Right atrium auricular region (tissue), 2 donors: ENCODE results near the gene FOXM1. TPM values are rescaled to one million over a fixed set of nuclear protein-coding genes. Genes with fewer than 3 reads are reported as not detected.
A peak's percentile ranks its signal among the peaks of the same experiment; 100 is the strongest.

Experiments used
- DNase-seq: peaks from one replicate; pipeline ENCODE4 v3.0.0-alpha.2; 2019; ENCODE audit warnings: low spot score
- H3K27ac ChIP-seq, 2 donors: fragments of 200-600 bp; sonication (generic); 1 replicate in 1 of 2; 2 replicates in 1 of 2; pipeline ENCODE4 v1.5.1; 2016 to 2019
- H3K27me3 ChIP-seq, 2 donors: fragments of 200-600 bp; sonication (generic); one replicate each; pipeline versions ENCODE4 v1.5.1 to v1.6.0; 2017 to 2019
- H3K36me3 ChIP-seq: fragments of 200-600 bp; sonication (generic); one replicate; pipeline ENCODE4 v1.5.1; 2016
- H3K4me1 ChIP-seq, 2 donors: fragments of 200-600 bp; sonication (generic); one replicate each; pipeline versions ENCODE4 v1.5.1 to v1.6.0; 2017 to 2019
- H3K4me3 ChIP-seq, 2 donors: fragments of 200-600 bp; sonication (generic); 1 replicate in 1 of 2; 2 replicates in 1 of 2; pipeline ENCODE4 v1.5.1; 2017 to 2019; ENCODE audit warnings: mild to moderate bottlenecking in 1 of 2, moderate library complexity in 1 of 2
- H3K9me3 ChIP-seq, 2 donors: fragments of 200-600 bp; sonication (generic); one replicate each; pipeline ENCODE4 v1.5.1; 2019
- total RNA-seq, 2 donors: library from RNA; depleted of rRNA; stranded (reverse); fragments of >200 nt; gene quantifications; one replicate each; pipeline ENCODE4 v1.1.0, GENCODE V29; 2016
- TF ChIP-seq, protein P1 (sequence below), 2 donors: fragments of 200-600 bp; sonication (generic); IDR thresholded peaks; one replicate each; pipeline ENCODE4 v1.5.1; 2019; ENCODE audit warnings: antibody characterized with exemption in 2 of 2

Gene FOXM1
- total RNA-seq, 2 donors from 2014 or later, result 0.16 to 4.1 TPM

GRCh38 chr12:2855546-2855945 lies 21.4 kb downstream of the FOXM1 start:
- Histone ChIP-seq H3K9me3 (no peaks in the 10 kb centered on the region), H3K4me3 (no peak overlapping the region), H3K36me3 (no peaks in the 10 kb centered on the region), H3K27ac (no peak overlapping the region), H3K4me1 (peaks cover 0 to 9% of the 10 kb centered on the region in 2 donors), H3K27me3 (no peaks in the 10 kb centered on the region)
- no peak for DNase-seq
- TF ChIP-seq, protein P1, sequence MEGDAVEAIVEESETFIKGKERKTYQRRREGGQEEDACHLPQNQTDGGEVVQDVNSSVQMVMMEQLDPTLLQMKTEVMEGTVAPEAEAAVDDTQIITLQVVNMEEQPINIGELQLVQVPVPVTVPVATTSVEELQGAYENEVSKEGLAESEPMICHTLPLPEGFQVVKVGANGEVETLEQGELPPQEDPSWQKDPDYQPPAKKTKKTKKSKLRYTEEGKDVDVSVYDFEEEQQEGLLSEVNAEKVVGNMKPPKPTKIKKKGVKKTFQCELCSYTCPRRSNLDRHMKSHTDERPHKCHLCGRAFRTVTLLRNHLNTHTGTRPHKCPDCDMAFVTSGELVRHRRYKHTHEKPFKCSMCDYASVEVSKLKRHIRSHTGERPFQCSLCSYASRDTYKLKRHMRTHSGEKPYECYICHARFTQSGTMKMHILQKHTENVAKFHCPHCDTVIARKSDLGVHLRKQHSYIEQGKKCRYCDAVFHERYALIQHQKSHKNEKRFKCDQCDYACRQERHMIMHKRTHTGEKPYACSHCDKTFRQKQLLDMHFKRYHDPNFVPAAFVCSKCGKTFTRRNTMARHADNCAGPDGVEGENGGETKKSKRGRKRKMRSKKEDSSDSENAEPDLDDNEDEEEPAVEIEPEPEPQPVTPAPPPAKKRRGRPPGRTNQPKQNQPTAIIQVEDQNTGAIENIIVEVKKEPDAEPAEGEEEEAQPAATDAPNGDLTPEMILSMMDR (IDR thresholded peaks at IDR 0.05), result no peak

DNA sequence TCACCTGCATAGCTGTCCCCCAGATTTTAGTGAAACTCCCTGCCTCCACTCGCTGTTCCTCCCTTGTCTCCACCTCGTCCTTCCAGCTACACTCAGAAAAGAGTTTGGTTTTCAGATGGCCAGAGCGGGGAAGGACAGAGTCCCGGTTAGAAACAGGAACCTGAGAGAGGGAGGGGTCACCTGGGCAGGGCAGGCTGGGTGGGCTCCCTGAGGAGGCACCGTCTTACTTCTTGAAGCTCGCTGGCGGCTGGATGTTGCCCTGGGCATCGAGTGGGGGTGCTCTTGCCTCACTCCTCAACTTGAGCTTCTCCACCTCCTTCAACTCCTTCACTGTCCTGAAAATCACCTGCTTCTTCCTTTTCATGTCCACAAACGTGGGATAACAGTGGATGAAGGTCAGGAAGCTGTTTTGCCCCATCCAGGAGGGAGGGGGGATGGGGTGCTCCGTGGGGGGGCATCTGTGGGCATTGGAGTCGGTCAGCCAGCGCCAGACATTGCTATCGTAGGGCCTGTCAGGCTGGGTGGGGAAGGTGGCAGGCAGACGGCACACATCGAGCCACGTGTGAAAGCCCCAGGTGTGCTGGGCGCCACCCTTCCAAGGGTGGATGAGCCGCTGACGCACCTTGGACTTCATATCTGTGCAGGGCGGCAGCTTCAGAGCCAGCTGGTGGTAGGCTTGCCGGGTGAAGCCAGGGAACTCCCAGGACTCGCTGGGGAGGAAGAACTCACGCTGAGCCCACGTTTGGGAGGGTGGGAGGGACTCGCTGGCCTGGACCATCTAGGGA lies 22.1 kb downstream of the FOXM1 start:
- Histone ChIP-seq H3K4me1 (peaks cover 0 to 9% of the 10 kb centered on the region in 2 donors), H3K27me3 (no peaks in the 10 kb centered on the region), H3K9me3 (no peaks in the 10 kb centered on the region), H3K27ac (no peak overlapping the region), H3K4me3 (no peak overlapping the region), H3K36me3 (no peaks in the 10 kb centered on the region)
- no peak for DNase-seq
- TF ChIP-seq, protein P1 (IDR thresholded peaks at IDR 0.05), result no peak

DNA sequence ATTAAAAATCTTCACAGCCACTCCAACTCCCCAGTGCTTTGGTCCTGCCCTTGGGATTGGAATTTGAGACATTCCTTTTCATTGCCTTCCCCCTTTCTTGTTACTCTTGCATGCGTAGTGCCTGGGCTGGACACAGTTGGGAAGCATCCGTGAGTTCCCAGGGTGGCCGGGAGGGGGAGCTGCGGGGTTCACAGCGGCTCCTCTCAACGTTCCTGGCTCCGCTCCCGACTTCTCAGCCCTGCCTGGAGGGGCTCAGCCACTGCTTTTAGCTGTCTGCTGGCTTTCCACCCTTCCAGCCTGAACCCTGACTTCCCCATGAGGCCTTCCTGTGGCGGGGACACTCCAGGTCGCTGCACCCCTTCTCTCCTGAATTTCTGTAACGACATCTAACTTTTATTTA lies 23.3 kb downstream of the FOXM1 start:
- Histone ChIP-seq H3K4me3 (no peak overlapping the region), H3K9me3 (no peaks in the 10 kb centered on the region), H3K36me3 (no peaks in the 10 kb centered on the region)

DNA sequence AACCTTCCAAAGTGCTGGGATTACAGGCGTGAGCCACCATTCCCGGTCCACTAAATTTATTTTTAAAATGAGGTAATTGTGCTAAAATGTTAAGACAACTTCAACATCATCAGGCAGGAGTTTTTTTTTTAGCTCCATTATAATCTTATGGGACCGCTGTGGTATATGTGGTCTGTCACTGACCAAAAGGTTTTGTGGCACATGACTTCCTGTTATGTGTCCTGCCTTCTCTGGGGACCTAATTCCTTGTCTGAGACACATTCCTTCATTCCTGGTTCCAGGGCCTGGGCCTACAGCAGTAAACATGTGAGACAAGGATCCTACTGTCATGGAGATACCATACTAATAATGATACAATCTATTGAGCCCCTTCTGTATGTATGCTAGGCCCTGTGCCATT lies 25.0 kb downstream of the FOXM1 start:
- peaks cover 8% of the 10 kb centered on the region for H3K36me3 ChIP-seq
- no peaks in the 10 kb centered on the region for H3K27me3 ChIP-seq
- no peak overlapping the region for H3K27ac ChIP-seq
- H3K4me1 ChIP-seq, result peaks cover 0 to 4% of the 10 kb centered on the region in 2 donors
- no peak for DNase-seq
- H3K9me3 ChIP-seq, result no peaks in the 10 kb centered on the region
- TF ChIP-seq, protein P1 (IDR thresholded peaks at IDR 0.05), result no peak
- H3K4me3 ChIP-seq, result no peak overlapping the region

More for the DNA sequence above, 23.3 kb downstream of the FOXM1 start:
- Histone ChIP-seq H3K27ac (no peak overlapping the region), H3K4me1 (peaks cover 0 to 7% of the 10 kb centered on the region in 2 donors), H3K27me3 (no peaks in the 10 kb centered on the region)
- TF ChIP-seq, protein P1 (IDR thresholded peaks at IDR 0.05), result peak; percentile 79 to 88
- DNase-seq, result peak; percentile 83

DNA sequence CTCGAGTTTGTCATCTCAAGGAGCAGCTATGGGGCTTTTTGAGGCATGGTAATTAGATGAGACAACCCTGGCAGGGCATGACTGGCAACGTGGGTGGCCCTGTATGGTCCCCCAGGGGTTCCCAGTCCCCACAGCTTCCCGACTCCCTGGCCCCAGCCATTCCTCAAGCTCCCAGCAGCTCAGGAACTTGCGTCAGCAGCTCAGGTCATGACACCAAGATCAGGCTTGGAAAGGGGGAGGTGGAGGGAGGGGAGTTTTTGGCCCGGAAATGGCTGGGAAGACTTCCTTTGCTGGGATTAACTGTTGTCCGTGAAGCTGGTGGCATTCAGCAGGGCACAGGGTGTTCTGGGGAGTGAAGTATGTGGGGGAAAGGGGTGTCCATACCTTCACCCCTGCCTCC lies 31.7 kb downstream of the FOXM1 start:
- H3K4me1 ChIP-seq, result peaks cover 0 to 11% of the 10 kb centered on the region in 2 donors
- TF ChIP-seq, protein P1 (IDR thresholded peaks at IDR 0.05), result no peak
- DNase-seq, result no peak
- no peaks in the 10 kb centered on the region for H3K27me3 ChIP-seq
- peaks cover 8% of the 10 kb centered on the region for H3K36me3 ChIP-seq
- no peak overlapping the region for H3K4me3 ChIP-seq
- H3K27ac ChIP-seq, result peak overlapping the region; percentile 16 to 29
- no peaks in the 10 kb centered on the region for H3K9me3 ChIP-seq
